WTC11 (cell line): ENCODE results near the gene INO80. TPM values are rescaled to one million over a fixed set of nuclear protein-coding genes. Genes with fewer than 3 reads are reported as not detected.

Source experiments
- ATAC-seq: fragments of 200-7000 bp; cut with Tn5 transposase; 2 replicates; pipeline ENCODE4 v1.10.0; 2021; ENCODE audit warnings: mild to moderate bottlenecking, moderate library complexity
- CTCF ChIA-PET: fragments of 300-600 bp; sonication (Branson Sonifier 250); formaldehyde crosslinking; loops from one replicate; lab custom pipeline; 2021; ENCODE audit warnings: antibody characterized with exemption; lab: Charles Lee
- POLR2A ChIA-PET: fragments of 350-600 bp; sonication (Branson Sonifier 250); formaldehyde crosslinking; loops from one replicate; lab custom pipeline; 2021; ENCODE audit warnings: antibody characterized with exemption; lab: Charles Lee
- DNase-seq: peaks from one replicate; pipeline ENCODE4 v3.0.0; 2021; ENCODE audit warnings: low spot score
- H3K27ac Mint-ChIP-seq: 2 replicates; pipeline ENCODE4 v1.8.0; 2021; ENCODE audit warnings: mixed read lengths
- H3K27me3 Mint-ChIP-seq: 2 replicates; pipeline ENCODE4 v1.8.0; 2021; ENCODE audit warnings: low read depth, mild to moderate bottlenecking, moderate library complexity, mixed read lengths
- H3K36me3 Mint-ChIP-seq: 2 replicates; pipeline ENCODE4 v1.8.0; 2021; ENCODE audit warnings: mixed read lengths
- H3K4me1 Mint-ChIP-seq: 2 replicates; pipeline ENCODE4 v1.8.0; 2022; ENCODE audit warnings: mixed read lengths
- H3K4me3 Mint-ChIP-seq: 2 replicates; pipeline ENCODE4 v1.8.0; 2021; ENCODE audit warnings: mild to moderate bottlenecking, moderate library complexity, mixed read lengths
- H3K9me3 Mint-ChIP-seq: 2 replicates; pipeline ENCODE4 v1.8.0; 2021; ENCODE audit warnings: mixed read lengths
- AR ChIP-seq: fragments of 250-450 bp; sonication (Bioruptor Pico); IDR thresholded peaks from 2 replicates; pipeline ENCODE4 v1.9.0; 2021; ENCODE audit warnings: mild to moderate bottlenecking
- FOXK1 ChIP-seq: sonication (generic); formaldehyde crosslinking; IDR thresholded peaks from 2 replicates; pipeline ENCODE4 v1.8.0; 2022; ENCODE audit warnings: mild to moderate bottlenecking, moderate library complexity, missing genetic modification reagents
- FOXP1 ChIP-seq: sonication (generic); formaldehyde crosslinking; IDR thresholded peaks from 2 replicates; pipeline ENCODE4 v1.8.0; 2022; ENCODE audit warnings: missing genetic modification reagents, mild to moderate bottlenecking, moderate library complexity, borderline replicate concordance
- GABPB1 ChIP-seq: sonication (generic); formaldehyde crosslinking; IDR thresholded peaks from 2 replicates; pipeline ENCODE4 v1.8.1; 2023; ENCODE audit warnings: mild to moderate bottlenecking, missing genetic modification reagents
- GTF2I ChIP-seq: fragments of 250-450 bp; sonication (Bioruptor Pico); conservative IDR thresholded peaks from 2 replicates; pipeline ENCODE4 v1.4.0; 2021; ENCODE audit warnings: mild to moderate bottlenecking
- MXD4 ChIP-seq: fragments of 250-450 bp; sonication (Bioruptor Pico); IDR thresholded peaks from 2 replicates; pipeline ENCODE4 v1.8.0; 2021; ENCODE audit warnings: mild to moderate bottlenecking, moderate library complexity, borderline replicate concordance
- NFATC4 ChIP-seq: fragments of 250-450 bp; sonication (Bioruptor Pico); IDR thresholded peaks from 2 replicates; pipeline ENCODE4 v1.9.0; 2021; ENCODE audit warnings: mild to moderate bottlenecking
- NR3C1 ChIP-seq: sonication (generic); formaldehyde crosslinking; conservative IDR thresholded peaks from 2 replicates; pipeline ENCODE4 v1.8.1; 2023; ENCODE audit warnings: low read depth, mild to moderate bottlenecking, missing genetic modification reagents
- RELA ChIP-seq: sonication (generic); formaldehyde crosslinking; IDR thresholded peaks from 2 replicates; pipeline ENCODE4 v1.8.1; 2022; ENCODE audit warnings: missing genetic modification reagents, mild to moderate bottlenecking, borderline replicate concordance
- RORB ChIP-seq: fragments of 250-450 bp; sonication (Bioruptor Pico); IDR thresholded peaks from 2 replicates; pipeline ENCODE4 v1.9.0; 2021; ENCODE audit warnings: mild to moderate bottlenecking
- USF2 ChIP-seq: sonication (generic); formaldehyde crosslinking; IDR thresholded peaks from 2 replicates; pipeline ENCODE4 v1.8.1; 2023; ENCODE audit warnings: mild to moderate bottlenecking, missing genetic modification reagents, moderate library complexity
- ZNF121 ChIP-seq: sonication (generic); formaldehyde crosslinking; IDR thresholded peaks from 2 replicates; pipeline ENCODE4 v1.8.0; 2023; ENCODE audit warnings: missing genetic modification reagents
- ZNF317 ChIP-seq: sonication (generic); formaldehyde crosslinking; IDR thresholded peaks from 2 replicates; pipeline ENCODE4 v1.8.1; 2023; ENCODE audit warnings: low read depth, mild to moderate bottlenecking, moderate library complexity, missing genetic modification reagents, borderline replicate concordance
- total RNA-seq: library from RNA; stranded (reverse); gene quantifications from 3 replicates; pipeline ENCODE4 v1.2.3, GENCODE V29; 2021
- TF ChIP-seq, protein P1 (sequence below): fragments of 250-450 bp; sonication (Bioruptor Pico); IDR thresholded peaks from 2 replicates; pipeline ENCODE4 v1.9.0; 2021; ENCODE audit warnings: mild to moderate bottlenecking, borderline replicate concordance
- TF ChIP-seq, protein P2 (sequence below): sonication (generic); formaldehyde crosslinking; IDR thresholded peaks from 2 replicates; pipeline ENCODE4 v1.8.1; 2023; ENCODE audit warnings: mild to moderate bottlenecking, moderate library complexity, missing genetic modification reagents

INO80 gene
- total RNA-seq, 1 experiment from 2014 or later: 20.6 TPM

DNA sequence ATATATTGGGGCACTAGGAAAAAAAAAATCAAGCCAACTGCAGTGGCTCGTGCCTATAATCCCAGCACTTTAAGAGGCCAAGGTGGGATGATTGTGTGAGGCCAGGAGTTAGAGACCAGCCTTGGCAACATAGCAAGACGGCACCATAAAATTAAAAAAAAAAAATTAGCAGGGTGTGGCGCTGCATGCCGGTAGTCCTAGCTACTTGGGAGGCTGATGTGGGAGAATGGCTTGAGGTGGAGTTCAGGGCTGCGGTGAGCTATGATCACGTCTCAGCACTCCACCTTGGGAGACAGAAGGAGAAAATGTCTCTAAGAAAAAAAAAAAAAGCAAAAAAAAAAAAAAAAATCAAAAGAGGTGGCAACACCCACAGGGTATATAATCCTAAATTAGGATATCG, 49.6 kb downstream of the INO80 start:
- H3K4me1 Mint-ChIP-seq: no peaks in the 10 kb centered on the region
- no peak overlapping the region for H3K27ac Mint-ChIP-seq
- H3K4me3 Mint-ChIP-seq: no peak overlapping the region
- no peak for TF ChIP-seq ZNF121 (CRISPR knock-in tag)
- no peak for TF ChIP-seq GABPB1 (CRISPR knock-in tag)
- TF ChIP-seq RELA: no peak
- TF ChIP-seq, all 79 proteins: peak for 0
- Mint-ChIP-seq H3K27me3 (no peaks in the 10 kb centered on the region), H3K9me3 (peaks cover 22% of the 10 kb centered on the region), H3K36me3 (peaks cover 69% of the 10 kb centered on the region)
- POLR2A ChIA-PET: interaction anchor here (0.6 to 0.7 kb wide), 2 partner anchors 34 to 166 kb away, joined by 7 to 8 read pairs; no protein-coding TSS in a partner anchor
- ATAC-seq: no peak
- CTCF ChIA-PET: interaction anchor here (0.8 to 0.9 kb wide), 2 partner anchors 136 to 165 kb away, joined by 3 read pairs; partner anchors contain the start of gene CHP1
- DNase-seq: no peak

- Mint-ChIP-seq H3K27me3 (no peaks in the 10 kb centered on the region), H3K27ac (no peak overlapping the region), H3K4me1 (no peaks in the 10 kb centered on the region), H3K36me3 (peaks cover 74% of the 10 kb centered on the region), H3K4me3 (no peak overlapping the region), H3K9me3 (peaks cover 29% of the 10 kb centered on the region)
- TF ChIP-seq, protein P1, sequence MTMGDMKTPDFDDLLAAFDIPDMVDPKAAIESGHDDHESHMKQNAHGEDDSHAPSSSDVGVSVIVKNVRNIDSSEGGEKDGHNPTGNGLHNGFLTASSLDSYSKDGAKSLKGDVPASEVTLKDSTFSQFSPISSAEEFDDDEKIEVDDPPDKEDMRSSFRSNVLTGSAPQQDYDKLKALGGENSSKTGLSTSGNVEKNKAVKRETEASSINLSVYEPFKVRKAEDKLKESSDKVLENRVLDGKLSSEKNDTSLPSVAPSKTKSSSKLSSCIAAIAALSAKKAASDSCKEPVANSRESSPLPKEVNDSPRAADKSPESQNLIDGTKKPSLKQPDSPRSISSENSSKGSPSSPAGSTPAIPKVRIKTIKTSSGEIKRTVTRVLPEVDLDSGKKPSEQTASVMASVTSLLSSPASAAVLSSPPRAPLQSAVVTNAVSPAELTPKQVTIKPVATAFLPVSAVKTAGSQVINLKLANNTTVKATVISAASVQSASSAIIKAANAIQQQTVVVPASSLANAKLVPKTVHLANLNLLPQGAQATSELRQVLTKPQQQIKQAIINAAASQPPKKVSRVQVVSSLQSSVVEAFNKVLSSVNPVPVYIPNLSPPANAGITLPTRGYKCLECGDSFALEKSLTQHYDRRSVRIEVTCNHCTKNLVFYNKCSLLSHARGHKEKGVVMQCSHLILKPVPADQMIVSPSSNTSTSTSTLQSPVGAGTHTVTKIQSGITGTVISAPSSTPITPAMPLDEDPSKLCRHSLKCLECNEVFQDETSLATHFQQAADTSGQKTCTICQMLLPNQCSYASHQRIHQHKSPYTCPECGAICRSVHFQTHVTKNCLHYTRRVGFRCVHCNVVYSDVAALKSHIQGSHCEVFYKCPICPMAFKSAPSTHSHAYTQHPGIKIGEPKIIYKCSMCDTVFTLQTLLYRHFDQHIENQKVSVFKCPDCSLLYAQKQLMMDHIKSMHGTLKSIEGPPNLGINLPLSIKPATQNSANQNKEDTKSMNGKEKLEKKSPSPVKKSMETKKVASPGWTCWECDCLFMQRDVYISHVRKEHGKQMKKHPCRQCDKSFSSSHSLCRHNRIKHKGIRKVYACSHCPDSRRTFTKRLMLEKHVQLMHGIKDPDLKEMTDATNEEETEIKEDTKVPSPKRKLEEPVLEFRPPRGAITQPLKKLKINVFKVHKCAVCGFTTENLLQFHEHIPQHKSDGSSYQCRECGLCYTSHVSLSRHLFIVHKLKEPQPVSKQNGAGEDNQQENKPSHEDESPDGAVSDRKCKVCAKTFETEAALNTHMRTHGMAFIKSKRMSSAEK (CRISPR knock-in tag): no peak
- TF ChIP-seq GTF2I: peak; percentile 68; the same call in 1 of the 2 replicates
- TF ChIP-seq AR (CRISPR knock-in tag): no peak
- ATAC-seq (no peak), DNase-seq (no peak)
- POLR2A ChIA-PET: no interaction called here
- CTCF ChIA-PET: no interaction called here
These were observed 54.4 kb downstream of the INO80 start for GRCh38 chr15:41061667-41062066.

DNA sequence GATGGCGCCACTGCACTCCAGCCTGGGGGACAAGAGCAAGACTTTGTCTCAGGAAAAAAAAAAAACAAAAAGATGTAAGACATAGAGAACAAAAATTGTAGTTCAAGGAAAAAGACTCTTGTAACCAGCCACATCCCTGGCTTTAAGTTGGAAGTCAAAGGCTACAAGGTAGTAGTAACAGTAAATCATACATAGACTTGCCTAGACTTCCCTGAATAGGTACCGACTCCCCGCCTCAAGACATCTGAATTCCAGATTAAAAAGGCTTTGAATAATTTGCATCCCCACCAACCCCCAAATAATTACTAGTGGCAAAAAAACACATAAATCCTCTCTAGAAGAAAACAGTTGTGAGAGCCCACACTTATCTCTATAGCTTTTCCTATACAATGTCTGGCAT, 55.6 kb downstream of the INO80 start:
- TF ChIP-seq NR3C1 (CRISPR knock-in tag) (no peak), USF2 (CRISPR knock-in tag) (no peak), RORB (no peak), MXD4 (no peak), FOXP1 (no peak), NFATC4 (CRISPR knock-in tag) (no peak), FOXK1 (no peak), ZNF317 (no peak)
- TF ChIP-seq, protein P2, sequence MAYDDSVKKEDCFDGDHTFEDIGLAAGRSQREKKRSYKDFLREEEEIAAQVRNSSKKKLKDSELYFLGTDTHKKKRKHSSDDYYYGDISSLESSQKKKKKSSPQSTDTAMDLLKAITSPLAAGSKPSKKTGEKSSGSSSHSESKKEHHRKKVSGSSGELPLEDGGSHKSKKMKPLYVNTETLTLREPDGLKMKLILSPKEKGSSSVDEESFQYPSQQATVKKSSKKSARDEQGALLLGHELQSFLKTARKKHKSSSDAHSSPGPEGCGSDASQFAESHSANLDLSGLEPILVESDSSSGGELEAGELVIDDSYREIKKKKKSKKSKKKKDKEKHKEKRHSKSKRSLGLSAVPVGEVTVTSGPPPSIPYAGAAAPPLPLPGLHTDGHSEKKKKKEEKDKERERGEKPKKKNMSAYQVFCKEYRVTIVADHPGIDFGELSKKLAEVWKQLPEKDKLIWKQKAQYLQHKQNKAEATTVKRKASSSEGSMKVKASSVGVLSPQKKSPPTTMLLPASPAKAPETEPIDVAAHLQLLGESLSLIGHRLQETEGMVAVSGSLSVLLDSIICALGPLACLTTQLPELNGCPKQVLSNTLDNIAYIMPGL (CRISPR knock-in tag): no peak
- H3K4me3 Mint-ChIP-seq: no peak overlapping the region
- peaks cover 29% of the 10 kb centered on the region for H3K9me3 Mint-ChIP-seq
- H3K27me3 Mint-ChIP-seq: no peaks in the 10 kb centered on the region
- ChIA-PET POLR2A (no interaction called here), CTCF (no interaction called here)
- no peaks in the 10 kb centered on the region for H3K4me1 Mint-ChIP-seq
- no peak for DNase-seq
- no peak for ATAC-seq
- no peak overlapping the region for H3K27ac Mint-ChIP-seq
- peaks cover 83% of the 10 kb centered on the region for H3K36me3 Mint-ChIP-seq
